Measurements from ENCODE around the gene ATXN7L1. TPM values are rescaled to one million over a fixed set of nuclear protein-coding genes. Genes with fewer than 3 reads are reported as not detected.

The ATXN7L1 gene
- total and polyA plus RNA-seq, 2 of the 8 experiments (the other 6 are each of a cell fraction or from before 2014, with no cell fraction given), result 14.3 to 34.0 TPM

DNA sequence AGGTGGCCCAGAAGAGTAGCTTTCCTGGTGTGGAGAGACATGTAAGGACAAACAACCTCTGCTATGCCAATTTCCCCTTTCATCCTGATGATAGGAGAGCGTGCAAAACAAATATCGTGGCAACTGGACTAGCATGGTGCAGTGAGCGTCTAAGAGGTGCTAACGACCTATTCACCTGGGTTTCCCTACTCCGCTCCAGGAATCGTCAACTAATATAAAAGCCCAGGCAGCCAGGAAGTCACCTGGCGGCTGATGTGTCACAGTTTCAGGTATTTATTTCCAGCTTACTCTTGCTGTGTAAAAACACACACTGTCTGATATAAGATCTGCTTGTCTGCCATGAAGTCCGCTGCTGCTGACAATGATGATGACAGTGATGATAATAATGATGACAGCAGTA is 238.6 kb downstream of the ATXN7L1 start:
- POLR2A ChIA-PET (ENCODE audit: partially characterized antibody), result interaction anchor here (1.2 to 5.1 kb wide), 7 partner anchors 11 to 118 kb away, joined by 3 to 57 read pairs (median 6); no protein-coding TSS in a partner anchor
- Histone ChIP-seq H3K36me3 (ENCODE audit: control insufficient read depth in 2 of 4, insufficient read depth in 4 of 4, low read length in 3 of 4) (peaks cover 0 to 31% (median 6%) of the 10 kb centered on the region in 4 experiments; a peak in 5 of 8 replicates), H2BK5ac (ENCODE audit: low read depth, low read length) (peak overlapping the region; percentile 100; the same call in 1 of the 2 replicates), H3K9me3 (ENCODE audit: insufficient read depth in 2 of 2, low read depth in 1 of 2, low read length in 1 of 2) (no peaks in the 10 kb centered on the region), H3K4me1 (replicated peaks in 1 of 4; ENCODE audit: control insufficient read depth in 3 of 4, insufficient read depth in 4 of 4, low read length in 3 of 4) (peaks cover 23 to 53% (median 30%) of the 10 kb centered on the region in 4 experiments), H3K56ac (replicated peaks; ENCODE audit: insufficient read length, low read depth, low read length) (peak overlapping the region; percentile 99), H3K4me2 (ENCODE audit: insufficient read depth in 1 of 2, low read depth in 2 of 2, low read length in 2 of 2) (peak overlapping the region; percentile 82 to 84), H3K14ac (ENCODE audit: insufficient read length) (peak overlapping the region; percentile 71), H3K18ac (ENCODE audit: extremely low read depth, low read length) (peak overlapping the region; percentile 14), H2BK120ac (replicated peaks; ENCODE audit: low read depth, low read length) (peak overlapping the region; percentile 100), H2BK15ac (ENCODE audit: low read length) (0 out of 2 replicates have a peak overlapping the region, but pooled peaks have one; percentile 72), H4K5ac (ENCODE audit: insufficient read length, low read depth, low read length) (no peak overlapping the region), H4K8ac (ENCODE audit: extremely low read depth, insufficient read depth, low read length) (no peak overlapping the region), H3K4me3 (ENCODE audit: extremely low read depth in 1 of 4, insufficient read depth in 2 of 4, low read depth in 3 of 4, low read length in 4 of 4) (peak overlapping the region; percentile 25 to 67 (median 59); a peak in 7 of 8 replicates), H4K91ac (replicated peaks; ENCODE audit: insufficient read length, low read length) (peak overlapping the region; percentile 92), H3K79me1 (ENCODE audit: low read depth, low read length) (0 out of 2 replicates have a peak, but pooled peaks cover 2% of the 10 kb centered on the region), H2BK12ac (ENCODE audit: low read depth, low read length) (peak overlapping the region; percentile 85; the same call in 1 of the 2 replicates), H2AFZ (ENCODE audit: low read length) (no peak overlapping the region), H3K23ac (ENCODE audit: insufficient read length) (no peak overlapping the region), H4K20me1 (replicated peaks in 1 of 2; ENCODE audit: control insufficient read depth in 1 of 2, insufficient read depth in 2 of 2, low read length in 2 of 2) (peaks cover 2 to 5% of the 10 kb centered on the region in 2 experiments), H3K27ac (ENCODE audit: low read depth, low read length) (peak overlapping the region; percentile 94; the same call in 1 of the 2 replicates), H3K9ac (replicated peaks in 1 of 4; ENCODE audit: extremely low read depth in 1 of 4, low read depth in 3 of 4, low read length in 3 of 4) (peak overlapping the region in 2 of 4 experiments; percentile 55 to 87; a peak in 4 of 7 replicates), H2BK20ac (ENCODE audit: low read length) (0 out of 2 replicates have a peak overlapping the region, but pooled peaks have one; percentile 10), H2AK5ac (ENCODE audit: low read depth, low read length) (peak overlapping the region; percentile 45; the same call in 1 of the 2 replicates), H3K27me3 (replicated peaks in 1 of 4; ENCODE audit: control insufficient read depth in 3 of 4, extremely low read depth in 1 of 4, insufficient read depth in 3 of 4, low read length in 3 of 4) (no peaks in the 10 kb centered on the region), H3K79me2 (ENCODE audit: control insufficient read depth in 1 of 2, insufficient read depth in 2 of 2, low read length in 2 of 2) (peaks cover 0 to 53% of the 10 kb centered on the region in 2 experiments; a peak in 2 of 4 replicates), H3K4ac (replicated peaks; ENCODE audit: insufficient read length, low read depth, low read length) (peak overlapping the region; percentile 25), H3K23me2 (ENCODE audit: low read depth, low read length) (peaks cover 14% of the 10 kb centered on the region)
- WGBS, 2 experiments (ENCODE audit: extremely low coverage in 1 of 2, insufficient coverage in 1 of 2, insufficient read length in 1 of 2, insufficient replicate concordance in 2 of 2, low coverage in 1 of 2, low lambda C conversion rate in 2 of 2, missing lambda C conversion rate in 1 of 2), result 27% methylated on average over 8 of the region's 8 CpGs; no CpG with 5 or more reads in 1 of the 2 experiments
- DNase-seq (ENCODE audit: low read depth in 1 of 2, low spot score in 2 of 2) (no peak), FAIRE-seq (no peak)
- CTCF ChIA-PET (ENCODE audit: partially characterized antibody), result interaction anchor here (1.3 to 8.1 kb wide), 7 partner anchors 15 to 241 kb away, joined by 3 to 38 read pairs (median 3); no protein-coding TSS in a partner anchor
- TF ChIP-seq TAF7 (optimal IDR thresholded peaks at IDR 0.05; ENCODE audit: borderline replicate concordance, low read depth, low read length) (no peak), SIN3A (conservative IDR thresholded peaks at IDR 0.05 in 1 of 2, IDR thresholded peaks at IDR 0.05 in 1 of 2; ENCODE audit: low read depth in 1 of 2, low read length in 2 of 2) (0 out of 4 replicates have a peak, but pooled peaks of 1 of the 2 experiments have one; percentile 11), NANOG (IDR thresholded peaks at IDR 0.05; ENCODE audit: insufficient read depth, low read depth, low read length, poor library complexity, severe bottlenecking) (no peak)

All from H1 (cell line).